GM23338 (cell line): ENCODE data around the gene TAF11L11.
"Not testable (repeated sequence)": the region's sequence is repeated elsewhere in the genome, so short reads cannot be mapped to it uniquely, and the experiment has no call there.

ENCODE experiments used
- POLR2AphosphoS5 ChIP-seq: IDR thresholded peaks from 2 replicates; pipeline ENCODE4 v1.6.1; 2016; ENCODE audit warnings: antibody characterized with exemption, low read depth
- TF ChIP-seq, protein P1 (sequence below), 2 experiments: fragments of 200-600 bp in 1 of 2; sonication (generic) in 1 of 2; conservative IDR thresholded peaks; 2 replicates each; pipeline versions ENCODE4 v1.5.1 to v1.6.1; 2016 to 2017; ENCODE audit warnings: antibody characterized with exemption in 2 of 2, low read depth in 2 of 2, mild to moderate bottlenecking in 2 of 2, moderate library complexity in 1 of 2

DNA sequence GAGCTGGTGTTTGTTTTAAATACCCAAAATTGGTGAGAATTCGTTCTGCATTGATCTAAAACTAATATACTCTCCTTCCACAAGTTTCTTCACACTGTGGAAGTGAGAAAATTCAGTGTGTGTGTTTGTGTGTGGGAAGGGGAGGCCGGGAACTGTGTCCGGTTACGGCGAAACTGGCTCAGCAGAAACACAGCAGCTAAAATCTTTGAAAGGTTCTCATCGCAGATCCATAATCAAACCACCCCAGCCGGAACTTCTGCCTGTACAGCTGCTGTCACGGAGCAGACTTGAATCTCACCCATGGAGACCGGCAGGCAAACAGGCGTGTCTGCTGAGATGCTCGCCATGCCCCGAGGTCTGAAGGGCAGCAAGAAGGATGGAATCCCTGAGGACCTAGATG is 27.8 kb downstream of the TAF11L11 start, which contains the start of gene TAF11L13:
- not testable (repeated sequence) for TF ChIP-seq POLR2AphosphoS5
- TF ChIP-seq, protein P1, sequence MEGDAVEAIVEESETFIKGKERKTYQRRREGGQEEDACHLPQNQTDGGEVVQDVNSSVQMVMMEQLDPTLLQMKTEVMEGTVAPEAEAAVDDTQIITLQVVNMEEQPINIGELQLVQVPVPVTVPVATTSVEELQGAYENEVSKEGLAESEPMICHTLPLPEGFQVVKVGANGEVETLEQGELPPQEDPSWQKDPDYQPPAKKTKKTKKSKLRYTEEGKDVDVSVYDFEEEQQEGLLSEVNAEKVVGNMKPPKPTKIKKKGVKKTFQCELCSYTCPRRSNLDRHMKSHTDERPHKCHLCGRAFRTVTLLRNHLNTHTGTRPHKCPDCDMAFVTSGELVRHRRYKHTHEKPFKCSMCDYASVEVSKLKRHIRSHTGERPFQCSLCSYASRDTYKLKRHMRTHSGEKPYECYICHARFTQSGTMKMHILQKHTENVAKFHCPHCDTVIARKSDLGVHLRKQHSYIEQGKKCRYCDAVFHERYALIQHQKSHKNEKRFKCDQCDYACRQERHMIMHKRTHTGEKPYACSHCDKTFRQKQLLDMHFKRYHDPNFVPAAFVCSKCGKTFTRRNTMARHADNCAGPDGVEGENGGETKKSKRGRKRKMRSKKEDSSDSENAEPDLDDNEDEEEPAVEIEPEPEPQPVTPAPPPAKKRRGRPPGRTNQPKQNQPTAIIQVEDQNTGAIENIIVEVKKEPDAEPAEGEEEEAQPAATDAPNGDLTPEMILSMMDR (conservative IDR thresholded peaks at IDR 0.05; ENCODE audit: low read depth in 2 of 2): not testable (repeated sequence)
